Stimulated activated CD8-positive, alpha-beta memory T cell treated with anti-CD3 and anti-CD28 coated beads, Interleukin-15, amount 100 ng/mL, for 24 hours (primary cell): ENCODE measurements around the gene OR6C76.
"Not testable (repeated sequence)": the region's sequence is repeated elsewhere in the genome, so short reads cannot be mapped to it uniquely, and the experiment has no call there.

Experiments used
- DNase-seq: peaks from one replicate; pipeline ENCODE4 v3.0.0-alpha.2; 2020; ENCODE audit warnings: low read depth

Gene OR6C76

DNA sequence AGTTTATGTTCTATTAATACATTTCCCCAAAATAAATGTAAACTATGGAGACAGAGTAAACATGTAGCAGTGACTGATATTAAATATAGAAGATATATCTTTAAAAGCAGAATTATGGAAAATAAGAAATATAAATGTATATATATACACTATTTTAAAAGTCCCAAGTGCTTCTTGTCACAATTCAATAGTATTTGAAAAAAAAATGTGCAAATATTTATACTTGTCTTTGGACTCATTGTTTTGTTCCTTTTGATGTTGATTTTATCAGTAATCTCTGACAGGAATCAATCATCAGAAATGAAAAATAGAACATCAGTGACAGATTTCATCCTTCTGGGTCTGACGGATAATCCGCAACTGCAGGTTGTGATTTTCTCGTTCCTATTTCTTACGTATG is at the start of gene OR6C76:
OR6C76 (plus strand) TSS at position 301 of the 400 bp plus-strand sequence; CDS start at position 301, 0 bp downstream.
- DNase-seq = no peak

DNA sequence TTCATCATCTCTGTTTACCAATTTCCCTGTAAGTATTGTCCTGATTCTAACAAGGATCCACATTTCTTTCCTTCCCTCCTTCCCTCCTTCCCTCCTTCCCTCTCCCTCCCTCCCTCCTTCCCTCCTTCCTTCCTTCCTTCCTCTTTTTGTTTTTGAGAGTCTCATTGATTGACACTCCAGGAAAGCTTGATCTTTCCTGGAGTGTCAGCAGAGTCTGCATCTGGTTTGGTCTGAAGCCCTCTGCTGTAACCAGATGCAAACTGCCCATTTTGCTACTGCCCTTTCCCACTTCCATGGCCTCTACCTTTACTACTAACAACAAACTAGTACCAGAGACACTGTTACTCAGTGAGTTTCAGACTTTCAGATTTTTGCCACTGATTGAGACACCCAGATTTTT is 40.2 kb upstream of the OR6C76 start:
- no peak for DNase-seq

DNA sequence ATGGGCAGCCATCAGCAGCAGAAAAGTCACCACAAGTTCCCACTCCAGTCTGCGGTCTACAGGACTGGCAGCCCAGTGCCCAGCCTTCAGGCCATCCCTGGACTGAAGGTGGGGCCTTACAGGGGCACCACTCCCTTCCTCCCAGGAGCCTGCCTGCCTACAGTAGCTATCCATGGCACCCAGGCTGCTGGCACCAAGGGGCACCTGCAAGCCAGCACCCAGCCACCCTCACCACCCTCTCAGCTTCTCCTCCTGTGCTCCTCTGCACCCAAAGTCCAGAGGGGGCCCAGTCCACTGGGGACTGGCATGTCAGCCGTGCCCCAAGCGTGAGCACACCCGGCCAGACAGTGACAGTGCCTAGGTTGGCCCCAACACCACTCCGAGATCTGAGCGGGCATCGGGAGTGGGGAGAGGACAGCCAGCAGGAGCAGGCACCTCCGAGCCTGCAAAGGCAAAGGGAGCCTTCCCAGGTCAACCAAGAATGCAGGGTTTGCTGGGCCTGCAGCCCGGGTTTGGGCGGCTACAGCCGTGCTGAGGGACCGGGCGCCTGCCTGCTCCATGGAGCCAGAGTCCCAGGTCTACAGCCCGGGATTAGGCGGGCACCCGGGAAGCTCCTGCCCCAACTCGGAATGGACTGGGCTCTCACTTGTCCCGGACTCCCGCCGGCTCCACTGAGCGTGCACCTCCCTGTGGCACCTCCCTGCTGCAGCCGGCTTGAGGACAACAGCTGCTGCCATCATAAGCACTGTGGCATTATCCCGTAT is 33.8 kb upstream of the OR6C76 start:
- DNase-seq = no peak

DNA sequence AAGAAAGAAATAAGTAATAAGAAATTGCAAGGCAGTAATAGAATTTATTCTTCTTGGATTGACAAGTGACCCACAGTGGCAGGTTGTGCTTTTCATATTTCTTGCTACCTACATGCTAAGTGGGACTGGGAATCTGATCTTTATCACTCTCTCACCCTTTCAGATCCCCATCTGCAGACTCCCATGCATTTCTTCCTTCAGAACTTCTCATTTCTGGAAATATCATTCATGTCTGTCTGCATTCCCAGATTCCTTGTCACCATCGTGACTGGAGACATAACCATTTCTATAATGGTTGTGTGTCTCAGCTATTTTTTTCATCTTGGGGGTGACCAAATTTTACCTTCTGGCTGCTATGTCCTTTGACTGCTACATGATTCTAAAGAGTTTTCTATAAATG is 29.7 kb upstream of the OR6C76 start:
- DNase-seq = no peak

DNA sequence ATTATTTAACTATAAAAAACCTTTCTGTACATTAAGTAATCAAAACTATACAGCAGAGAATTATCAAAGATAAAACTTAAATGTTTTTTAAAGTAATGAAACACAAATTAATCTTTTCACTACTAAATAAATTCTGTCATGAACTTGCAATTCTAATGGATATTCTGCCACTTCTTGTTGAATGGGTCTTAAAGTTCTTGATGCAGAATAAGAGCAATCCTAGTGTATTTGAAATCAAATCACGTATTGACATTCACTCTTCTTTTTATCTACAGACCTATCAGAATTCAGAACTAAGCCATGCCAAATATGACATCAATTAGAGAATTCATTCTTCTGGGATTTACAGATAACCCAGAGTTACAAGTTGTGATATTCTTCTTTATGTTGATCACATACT is 25.8 kb upstream of the OR6C76 start, which contains the start of gene OR6C65:
OR6C65 (plus strand) TSS at position 301 of the 400 bp plus-strand sequence; CDS start at position 301, 0 bp downstream.
- DNase-seq = no peak

DNA sequence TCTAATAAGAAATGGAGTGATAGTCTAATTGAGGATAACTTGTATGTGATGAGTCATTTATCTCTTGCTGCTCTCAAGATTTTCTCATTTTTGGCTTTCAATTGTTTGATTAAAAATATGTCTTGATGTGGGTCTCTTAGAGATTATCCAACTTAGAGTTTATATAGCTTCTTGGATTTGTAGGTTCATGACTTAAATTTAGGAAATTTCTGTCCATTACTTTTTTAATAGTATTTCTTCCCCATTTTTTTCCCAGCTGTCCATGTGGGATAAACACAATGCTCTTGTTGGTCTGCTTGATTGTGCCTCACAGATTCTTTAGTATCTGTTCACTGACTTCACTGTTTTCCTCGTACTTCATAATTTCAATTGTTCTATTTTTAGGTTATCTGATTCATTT is 18.2 kb upstream of the OR6C76 start:
- no peak for DNase-seq

DNA sequence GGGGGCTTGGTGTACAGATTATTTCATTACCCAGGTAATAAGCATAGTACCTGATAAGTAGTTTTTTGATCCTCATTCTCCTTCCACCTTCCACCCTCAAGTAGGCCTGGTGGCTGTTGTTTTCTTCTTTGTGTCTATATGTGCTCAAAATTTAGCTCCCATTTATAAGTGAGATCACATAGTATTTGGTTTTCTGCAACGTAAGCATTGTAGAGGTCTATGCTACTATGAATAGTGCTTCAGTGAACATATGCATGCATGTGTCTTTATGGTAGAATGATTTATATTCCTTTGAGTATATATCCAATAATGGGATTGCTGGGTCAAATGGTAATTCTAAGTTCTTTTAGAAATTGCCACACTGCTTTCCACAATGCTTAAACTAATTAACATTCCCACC is 16.9 kb upstream of the OR6C76 start:
- DNase-seq = not testable (repeated sequence)

DNA sequence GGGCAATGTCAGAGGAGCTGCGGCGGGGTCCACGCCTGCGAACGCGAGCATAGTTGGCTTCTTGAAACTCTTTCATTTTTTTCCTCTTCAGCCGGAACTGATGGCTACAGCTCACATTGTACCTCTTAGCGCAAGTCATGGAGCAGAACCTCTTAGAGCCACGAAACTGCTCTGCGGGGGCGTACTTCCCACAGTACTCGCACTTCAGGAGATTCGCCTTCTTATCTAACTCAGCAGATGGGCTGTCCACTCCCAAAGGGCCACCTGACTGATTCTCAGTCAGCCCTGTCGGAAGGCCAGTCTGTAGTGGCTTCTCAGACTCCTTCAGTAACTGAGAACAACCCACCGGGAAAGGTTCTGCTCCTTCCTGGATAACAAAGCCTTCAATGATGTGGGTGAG is 13.9 kb upstream of the OR6C76 start:
- DNase-seq = not testable (repeated sequence)

DNA sequence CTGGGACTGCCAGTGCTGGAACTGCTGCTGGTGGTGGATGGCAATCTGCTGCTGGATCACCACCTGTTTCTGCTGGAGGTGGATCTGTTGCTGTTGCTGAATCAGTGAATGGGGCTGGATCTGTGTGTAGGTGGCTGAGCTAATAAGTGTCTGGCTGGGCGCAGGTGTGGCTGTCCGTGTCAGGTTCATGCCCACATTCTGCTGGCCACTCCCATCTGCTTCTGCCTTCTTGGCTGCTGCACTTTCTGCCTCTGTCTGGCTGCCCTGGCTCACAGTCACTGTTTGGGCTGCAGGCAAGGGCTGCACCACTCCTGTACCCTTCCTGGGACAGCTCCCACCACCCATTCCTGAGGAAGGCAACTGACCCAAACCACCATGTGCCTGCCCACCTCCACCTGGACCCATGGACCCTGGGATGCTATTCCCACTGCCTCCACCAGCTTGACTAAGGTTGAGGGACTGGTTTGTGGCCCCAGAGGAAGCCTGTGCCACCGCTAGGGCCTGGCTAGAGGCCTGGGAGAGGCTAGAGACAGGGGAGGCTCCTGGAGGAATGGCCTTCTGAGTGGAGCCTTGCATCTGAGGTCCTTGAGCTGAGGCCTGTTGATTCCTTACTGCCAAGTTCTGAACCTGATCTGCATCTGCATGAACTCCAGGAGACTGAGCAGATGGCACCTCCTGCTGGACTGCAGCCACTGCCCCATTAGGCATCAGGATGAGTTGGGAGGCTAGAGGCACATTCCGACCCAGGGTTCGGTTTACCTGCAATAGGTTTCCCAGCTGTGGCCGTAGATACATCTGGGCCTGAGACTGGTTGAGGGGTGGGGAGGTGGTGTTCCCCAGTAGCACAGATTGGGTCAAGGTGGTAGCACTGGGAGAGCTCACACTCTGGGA is 12.3 kb upstream of the OR6C76 start:
- not testable (repeated sequence) for DNase-seq

DNA sequence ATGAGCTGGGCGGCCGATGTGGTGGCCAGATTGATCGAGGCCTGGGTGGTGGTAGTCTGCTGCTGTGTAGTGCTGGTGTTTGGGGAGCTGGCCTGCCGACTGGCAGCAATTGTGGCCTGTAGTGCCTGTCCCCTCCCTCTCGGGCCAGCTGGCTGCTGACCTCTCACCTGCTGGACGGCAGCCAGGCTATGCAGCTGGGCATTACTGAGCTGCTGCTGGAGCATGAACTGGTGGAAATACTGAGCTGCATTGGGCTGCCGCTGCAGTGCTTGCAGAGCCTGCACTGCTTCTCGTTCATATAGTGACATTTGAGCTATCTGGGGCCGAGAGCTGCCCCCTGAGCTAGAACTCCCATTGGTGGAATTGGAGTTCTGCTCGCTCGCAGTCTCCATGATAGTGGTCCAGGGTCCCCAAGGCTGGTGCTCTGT is 11.6 kb upstream of the OR6C76 start:
- DNase-seq = not testable (repeated sequence)

DNA sequence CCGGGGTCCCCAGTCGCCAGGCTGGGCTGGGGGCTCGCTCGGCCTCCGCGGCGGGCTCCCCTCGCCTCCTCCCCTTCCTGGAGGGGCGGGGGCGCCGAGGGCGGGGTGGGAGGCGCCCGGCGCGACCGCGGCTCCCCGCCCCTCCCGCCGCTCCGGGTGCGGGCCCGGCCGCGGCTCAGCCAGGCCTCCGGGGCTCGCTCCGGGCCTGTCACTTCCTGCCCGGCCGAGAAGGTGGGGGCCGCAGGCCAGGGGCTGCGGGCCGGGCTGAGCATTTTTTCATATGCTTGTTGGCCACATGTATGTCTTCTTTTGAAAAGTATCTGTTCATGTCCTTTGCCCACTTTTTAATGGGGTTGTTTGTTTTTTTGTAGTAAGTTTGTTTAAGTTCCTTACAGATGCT is 11.2 kb upstream of the OR6C76 start:
- not testable (repeated sequence) for DNase-seq

DNA sequence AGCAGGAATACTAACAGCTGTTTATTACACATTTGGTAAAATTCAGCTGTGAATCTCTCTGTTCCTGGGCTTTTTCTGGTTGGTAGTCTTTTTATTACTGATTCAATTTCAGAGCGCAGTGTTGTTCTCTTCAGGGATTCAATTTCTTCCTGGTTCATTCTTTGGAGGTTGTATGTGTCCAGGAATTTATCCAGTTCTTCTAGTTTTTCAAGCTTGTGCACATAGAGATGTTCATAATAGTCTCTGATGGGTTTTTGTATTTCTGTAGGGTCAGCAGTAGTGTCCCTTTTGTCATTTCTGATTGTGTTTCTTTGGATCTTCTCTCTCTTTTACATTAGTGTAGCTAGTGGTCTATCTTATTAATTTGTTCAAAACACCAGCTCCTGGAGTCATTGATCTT is 9.1 kb upstream of the OR6C76 start:
- no peak for DNase-seq

DNA sequence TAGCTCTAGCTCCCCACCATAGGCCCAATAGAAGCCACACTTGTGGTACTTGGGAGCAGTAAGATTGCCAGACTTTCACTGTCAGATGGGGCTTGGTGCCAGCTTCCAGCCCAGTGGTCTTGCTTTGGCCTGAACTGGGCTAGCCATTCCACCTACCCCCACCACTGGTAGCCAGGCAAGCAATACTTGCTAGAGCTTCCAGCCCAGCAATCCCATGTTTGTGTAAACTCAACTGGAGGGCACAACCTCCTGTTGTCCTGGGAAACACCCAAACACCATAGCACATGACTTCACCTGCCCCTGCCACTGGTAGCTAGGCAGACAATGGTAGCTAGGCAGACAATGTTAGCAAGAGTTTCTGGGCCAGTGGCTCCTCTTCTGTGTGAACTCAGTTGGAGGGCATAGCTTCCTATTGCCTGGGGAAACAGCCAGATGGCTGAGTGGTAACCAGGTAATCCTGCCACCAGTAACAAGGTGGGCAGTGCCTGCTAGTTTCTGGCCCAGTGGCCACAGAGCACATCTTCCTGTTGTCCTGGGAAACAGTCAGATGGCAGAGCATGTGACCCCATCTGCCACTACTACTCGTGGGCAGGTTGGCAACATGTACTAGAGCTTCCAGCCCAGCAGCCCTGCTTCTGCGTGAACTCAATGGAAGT is 5.6 kb upstream of the OR6C76 start:
- no peak for DNase-seq

DNA sequence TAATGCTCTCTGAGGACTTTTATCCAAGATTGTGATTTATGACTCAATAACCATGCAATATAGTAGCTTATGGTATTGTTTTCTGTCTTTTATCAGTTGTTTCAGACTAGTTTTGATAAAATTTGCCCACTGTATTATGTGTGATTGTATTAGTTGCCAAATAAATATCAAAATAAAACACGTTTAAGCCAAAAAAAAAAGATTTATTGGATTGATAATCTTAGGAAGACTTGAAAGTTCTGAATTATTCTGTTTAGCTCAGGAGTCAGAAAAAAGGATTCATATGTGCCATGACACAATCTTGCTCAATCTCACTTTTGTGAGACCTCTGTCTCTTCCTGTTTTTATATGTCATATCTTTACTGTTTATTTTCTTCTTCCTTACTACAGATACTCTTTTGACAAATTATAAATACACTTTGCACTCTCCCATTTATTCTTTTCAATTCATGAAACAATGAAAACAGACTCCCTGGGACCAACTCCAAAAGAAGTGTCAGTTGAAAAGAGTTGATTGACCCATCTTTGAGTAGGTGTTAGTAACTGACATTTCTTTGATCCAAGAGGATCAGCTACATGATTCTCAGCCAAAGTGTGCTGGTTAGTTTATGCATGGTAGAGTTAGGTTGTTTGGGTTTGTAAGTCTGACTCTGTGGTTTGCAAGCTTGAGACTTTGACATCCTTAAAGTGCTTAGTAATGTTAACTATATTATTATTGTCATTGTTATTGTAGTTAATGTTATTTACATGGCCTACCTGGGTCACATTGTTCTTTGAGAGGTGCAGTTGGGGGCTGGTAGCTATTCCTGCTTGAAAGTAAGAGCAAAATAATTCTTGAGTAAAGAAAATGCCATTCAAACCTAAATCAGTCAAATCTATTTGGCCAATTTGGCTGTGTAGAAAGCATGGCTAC is 2.5 kb downstream of the OR6C76 start:
- DNase-seq = no peak

DNA sequence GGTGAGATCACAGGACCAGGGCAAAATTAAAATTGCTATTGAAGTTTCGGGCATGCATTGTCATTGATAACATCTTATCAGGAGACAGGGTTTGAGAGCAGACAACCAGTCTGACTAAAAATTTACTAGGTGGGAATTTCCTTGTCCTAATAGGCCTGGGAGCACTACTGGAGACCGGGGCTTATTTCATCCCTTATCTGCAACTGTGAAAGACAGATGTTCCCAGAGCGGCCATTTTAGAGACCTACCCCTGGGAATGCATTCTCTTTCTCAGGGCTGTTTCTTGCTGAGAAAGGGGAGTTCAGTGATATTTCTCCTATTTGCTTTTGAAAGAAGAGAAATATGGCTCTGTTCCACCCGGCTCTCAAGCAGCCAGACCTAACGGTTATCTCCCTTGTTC is 15.2 kb downstream of the OR6C76 start:
- not testable (repeated sequence) for DNase-seq

DNA sequence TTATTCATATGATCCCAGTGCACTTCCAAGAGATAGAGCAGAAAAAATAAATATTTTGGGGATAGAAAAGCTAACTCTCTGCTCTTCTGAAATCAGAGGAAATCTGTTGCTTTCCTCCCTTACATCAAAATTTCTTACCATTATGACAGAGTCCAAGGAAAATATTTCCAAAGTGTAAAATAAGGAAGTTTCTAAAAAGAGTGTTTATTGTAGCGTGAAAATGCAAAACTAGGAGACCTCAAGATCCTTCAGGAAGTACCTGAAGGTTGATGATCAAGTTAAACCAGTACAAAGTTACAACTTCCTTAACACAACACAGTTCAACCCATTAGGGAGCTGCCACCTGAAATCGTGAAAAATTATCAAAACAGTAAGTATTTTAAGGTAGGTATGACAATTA is 17.7 kb downstream of the OR6C76 start, which contains the start of gene OR6C2:
OR6C2 (plus strand) TSS at position 301 of the 400 bp plus-strand sequence. CDS start 8,138 bp downstream, outside the sequence.
- no peak for DNase-seq

DNA sequence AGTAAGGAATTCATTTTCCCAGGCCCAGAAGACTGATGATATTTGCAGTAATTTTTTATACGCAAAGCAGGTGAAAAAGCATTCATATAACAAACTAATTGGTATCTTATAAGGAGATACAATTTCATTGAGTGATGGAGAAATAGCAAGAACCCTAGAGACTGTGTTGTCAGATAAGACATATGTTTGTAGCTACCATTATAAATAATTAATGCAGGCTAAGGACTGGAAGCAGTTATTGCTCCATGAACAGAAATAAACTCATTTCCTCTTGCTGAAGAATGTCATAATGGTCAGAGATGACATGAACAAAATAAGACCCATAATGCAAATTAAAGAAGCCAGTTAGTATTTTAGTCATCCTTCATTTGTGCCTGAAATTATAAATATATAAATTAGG is 19.3 kb downstream of the OR6C76 start:
- no peak for DNase-seq

DNA sequence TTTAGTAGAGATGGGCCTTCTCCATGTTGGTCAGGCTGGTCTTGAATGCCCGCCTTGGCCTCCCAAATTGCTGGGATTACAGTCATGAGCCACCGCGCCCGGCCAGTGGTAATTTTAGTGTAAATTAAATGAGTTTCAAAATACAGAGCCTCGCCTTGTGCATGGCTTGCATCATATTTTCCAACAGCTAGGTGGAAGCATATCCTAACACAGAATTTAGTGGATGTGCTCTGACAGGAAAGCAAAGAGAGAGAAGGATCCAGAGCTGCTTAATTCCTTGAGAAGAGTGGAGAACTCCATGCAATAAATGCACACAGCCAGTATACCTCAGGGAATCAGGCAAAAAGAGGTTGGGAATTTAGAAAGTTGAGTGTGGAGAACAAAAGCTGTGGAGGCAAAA is 20.3 kb downstream of the OR6C76 start:
- DNase-seq = no peak

DNA sequence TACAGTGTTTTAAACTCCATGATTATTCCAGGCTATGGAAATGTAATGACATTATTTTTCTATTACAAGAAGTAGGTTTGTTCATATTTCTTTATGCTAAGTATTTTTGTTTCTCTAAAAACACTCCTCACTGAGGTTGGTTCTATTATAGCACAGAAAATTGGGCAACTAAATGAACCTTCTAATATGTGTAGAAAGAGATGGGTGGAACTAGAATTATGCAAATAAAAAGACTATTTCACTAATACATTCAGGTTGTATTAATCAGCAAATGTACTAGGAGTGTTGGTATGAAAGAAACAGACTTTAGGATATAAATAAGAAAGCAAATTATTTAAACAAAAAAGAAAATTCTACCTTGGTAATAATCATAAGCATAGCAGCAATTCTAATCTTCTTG is 22.8 kb downstream of the OR6C76 start:
- DNase-seq = no peak

DNA sequence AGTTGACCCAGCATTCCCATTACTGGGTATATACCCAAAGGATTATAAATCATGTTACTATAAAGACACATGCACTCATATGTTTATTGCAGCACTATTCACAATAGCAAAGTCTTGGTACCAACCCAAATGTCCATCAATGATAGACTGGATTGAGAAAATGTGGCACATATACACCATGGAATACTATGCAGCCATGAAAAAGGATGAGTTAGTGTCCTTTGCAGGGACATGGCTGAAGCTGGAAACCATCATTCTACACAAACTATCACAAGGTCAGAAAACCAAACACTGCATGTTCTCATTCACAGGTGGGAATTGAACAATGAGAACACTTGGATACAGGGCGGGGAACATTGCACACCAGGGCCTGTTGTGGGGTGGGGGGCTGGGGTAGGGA is 38.9 kb downstream of the OR6C76 start:
- not testable (repeated sequence) for DNase-seq

DNA sequence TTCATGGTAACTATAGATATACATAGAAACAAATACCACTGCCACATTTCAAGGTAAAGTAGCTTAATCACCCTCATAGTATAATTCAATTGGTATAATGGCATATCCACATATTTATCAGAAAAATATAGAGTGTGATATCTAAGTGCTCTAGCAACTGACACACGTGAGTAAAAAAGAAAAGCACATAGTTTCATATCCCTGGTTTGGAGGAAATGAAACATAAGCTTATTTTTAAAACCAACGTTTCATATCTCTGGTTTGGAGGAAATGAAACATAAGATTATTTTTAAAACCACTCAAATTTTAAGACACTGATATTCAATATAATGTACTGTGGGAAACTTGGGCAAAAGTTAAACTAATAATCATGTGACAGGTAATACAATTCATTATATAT is 41.8 kb downstream of the OR6C76 start:
- DNase-seq = no peak
